ENCODE data around the gene ZNF365.

DNA sequence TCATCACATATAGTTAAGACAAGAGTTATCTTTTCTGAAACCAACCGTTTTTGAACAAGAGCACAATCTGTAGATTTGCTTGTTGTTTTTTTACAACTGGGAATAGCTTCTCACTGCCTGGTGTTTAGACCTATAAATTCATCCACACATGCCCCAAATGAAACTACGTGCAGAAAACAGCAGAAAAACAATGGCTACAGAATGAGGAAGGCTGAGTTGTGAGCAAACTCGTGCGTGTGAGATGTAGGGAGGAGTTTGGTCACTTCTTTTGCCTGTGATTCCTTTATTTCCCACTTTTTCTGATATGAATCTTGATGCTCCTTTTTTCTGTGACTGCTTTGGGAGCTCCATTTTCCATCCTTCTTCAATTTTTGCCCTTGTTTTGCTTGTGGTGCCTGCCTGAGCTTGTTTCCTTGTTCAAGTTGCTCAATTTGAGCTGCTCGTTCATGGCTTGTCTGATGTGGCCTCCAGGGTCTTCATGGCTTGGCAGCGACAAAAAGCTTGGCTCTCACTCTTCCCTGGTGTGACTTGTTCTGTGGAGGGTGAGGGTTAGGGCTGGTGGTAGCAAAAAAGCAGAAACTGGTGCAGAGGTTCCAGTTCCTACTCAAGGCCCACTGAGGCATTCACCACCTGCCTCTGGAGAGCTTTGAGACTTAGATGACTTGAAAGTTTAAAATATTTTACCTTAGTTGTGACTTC lies 76.9 kb downstream of the ZNF365 start:
- TF ChIP-seq, protein P1, sequence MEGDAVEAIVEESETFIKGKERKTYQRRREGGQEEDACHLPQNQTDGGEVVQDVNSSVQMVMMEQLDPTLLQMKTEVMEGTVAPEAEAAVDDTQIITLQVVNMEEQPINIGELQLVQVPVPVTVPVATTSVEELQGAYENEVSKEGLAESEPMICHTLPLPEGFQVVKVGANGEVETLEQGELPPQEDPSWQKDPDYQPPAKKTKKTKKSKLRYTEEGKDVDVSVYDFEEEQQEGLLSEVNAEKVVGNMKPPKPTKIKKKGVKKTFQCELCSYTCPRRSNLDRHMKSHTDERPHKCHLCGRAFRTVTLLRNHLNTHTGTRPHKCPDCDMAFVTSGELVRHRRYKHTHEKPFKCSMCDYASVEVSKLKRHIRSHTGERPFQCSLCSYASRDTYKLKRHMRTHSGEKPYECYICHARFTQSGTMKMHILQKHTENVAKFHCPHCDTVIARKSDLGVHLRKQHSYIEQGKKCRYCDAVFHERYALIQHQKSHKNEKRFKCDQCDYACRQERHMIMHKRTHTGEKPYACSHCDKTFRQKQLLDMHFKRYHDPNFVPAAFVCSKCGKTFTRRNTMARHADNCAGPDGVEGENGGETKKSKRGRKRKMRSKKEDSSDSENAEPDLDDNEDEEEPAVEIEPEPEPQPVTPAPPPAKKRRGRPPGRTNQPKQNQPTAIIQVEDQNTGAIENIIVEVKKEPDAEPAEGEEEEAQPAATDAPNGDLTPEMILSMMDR (IDR thresholded peaks at IDR 0.05) = no peak
- TF ChIP-seq POLR2AphosphoS5 (IDR thresholded peaks at IDR 0.05; ENCODE audit: insufficient read depth in 1 of 2, low read depth in 1 of 2) (no peak), POLR2A (IDR thresholded peaks at IDR 0.05) (no peak)

Data from vagina (tissue), 2 donors.